ENCODE measurements around the gene FIGNL2.

- TF ChIP-seq CTCF (conservative IDR thresholded peaks at IDR 0.05; ENCODE audit: low read depth, low read length) = no peak
- TF ChIP-seq FOS (IDR thresholded peaks at IDR 0.05; ENCODE audit: low read depth, low read length) = no peak
- TF ChIP-seq CEBPB (IDR thresholded peaks at IDR 0.05; ENCODE audit: low read depth, low read length) = no peak
- no peak for TF ChIP-seq POLR2A (IDR thresholded peaks at IDR 0.05; ENCODE audit: low read depth, low read length)
- TF ChIP-seq MAZ (IDR thresholded peaks at IDR 0.05; ENCODE audit: borderline replicate concordance, low read depth, low read length) = no peak
- TF ChIP-seq, protein P1, sequence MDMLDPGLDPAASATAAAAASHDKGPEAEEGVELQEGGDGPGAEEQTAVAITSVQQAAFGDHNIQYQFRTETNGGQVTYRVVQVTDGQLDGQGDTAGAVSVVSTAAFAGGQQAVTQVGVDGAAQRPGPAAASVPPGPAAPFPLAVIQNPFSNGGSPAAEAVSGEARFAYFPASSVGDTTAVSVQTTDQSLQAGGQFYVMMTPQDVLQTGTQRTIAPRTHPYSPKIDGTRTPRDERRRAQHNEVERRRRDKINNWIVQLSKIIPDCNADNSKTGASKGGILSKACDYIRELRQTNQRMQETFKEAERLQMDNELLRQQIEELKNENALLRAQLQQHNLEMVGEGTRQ (IDR thresholded peaks at IDR 0.05; ENCODE audit: low read depth, low read length) = no peak
Observed at GRCh38 chr12:51893786-51894185, 45.3 kb upstream of the FIGNL2 start.

Measured in IMR-90 (cell line).